Epidermal melanocyte (primary cell): ENCODE measurements around the gene JADE1.

Experiments used
- DNase-seq: peaks from one replicate; pipeline ENCODE4 v3.0.0; 2011; ENCODE audit warnings: low spot score; ENCODE audit not compliant: insufficient read length

JADE1 gene

DNA sequence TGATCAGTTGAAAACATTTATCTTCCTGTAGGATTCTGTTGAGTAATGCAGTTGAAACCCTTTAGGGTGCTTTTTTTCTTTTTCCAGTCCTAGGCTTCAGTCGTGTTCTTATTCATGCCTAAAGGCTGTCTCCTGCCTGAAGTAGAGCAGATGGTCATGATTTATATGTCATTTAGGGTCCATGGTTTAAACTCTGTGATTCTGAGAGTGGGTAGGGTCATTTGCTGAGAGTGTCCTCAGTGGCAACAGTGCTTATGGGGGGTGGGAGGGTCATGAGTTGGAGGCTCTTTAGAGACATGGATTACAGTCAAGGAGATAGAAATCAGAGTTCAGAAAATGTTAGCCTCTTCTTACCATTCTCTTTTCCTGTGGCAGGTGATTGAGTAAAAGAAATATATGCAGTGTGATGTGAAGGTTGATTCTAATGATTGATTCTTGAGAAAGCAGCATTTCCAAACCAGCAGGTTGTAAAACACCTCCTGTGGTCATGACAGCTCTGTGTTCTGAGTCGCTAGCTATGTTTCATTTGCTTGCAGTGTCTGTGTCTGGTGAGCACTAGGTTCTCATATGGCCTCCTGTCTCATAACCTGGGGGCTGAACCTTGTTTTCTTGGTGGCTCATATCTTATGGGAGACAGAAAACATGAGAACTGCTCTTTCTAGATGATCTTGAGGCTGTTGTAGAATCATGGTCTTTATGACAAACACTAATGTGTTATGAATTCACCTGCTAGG lies 60.4 kb downstream of the JADE1 start:
- no peak for DNase-seq

DNA sequence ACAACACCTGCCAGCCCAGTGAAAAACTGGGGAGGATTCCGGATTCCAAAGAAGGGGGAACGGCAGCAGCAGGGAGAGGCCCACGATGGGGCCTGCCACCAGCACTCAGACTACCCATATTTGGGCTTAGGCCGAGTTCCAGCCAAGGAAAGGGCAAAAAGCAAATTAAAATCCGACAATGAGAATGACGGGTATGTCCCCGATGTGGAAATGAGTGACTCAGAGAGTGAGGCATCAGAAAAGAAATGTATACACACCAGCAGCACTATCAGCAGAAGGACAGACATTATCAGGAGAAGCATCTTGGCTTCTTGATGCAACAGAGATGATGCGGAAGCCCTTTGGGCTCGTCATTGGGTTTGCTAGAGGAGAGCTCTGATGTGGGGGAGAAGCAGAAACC lies 62.4 kb downstream of the JADE1 start:
- no peak for DNase-seq

DNA sequence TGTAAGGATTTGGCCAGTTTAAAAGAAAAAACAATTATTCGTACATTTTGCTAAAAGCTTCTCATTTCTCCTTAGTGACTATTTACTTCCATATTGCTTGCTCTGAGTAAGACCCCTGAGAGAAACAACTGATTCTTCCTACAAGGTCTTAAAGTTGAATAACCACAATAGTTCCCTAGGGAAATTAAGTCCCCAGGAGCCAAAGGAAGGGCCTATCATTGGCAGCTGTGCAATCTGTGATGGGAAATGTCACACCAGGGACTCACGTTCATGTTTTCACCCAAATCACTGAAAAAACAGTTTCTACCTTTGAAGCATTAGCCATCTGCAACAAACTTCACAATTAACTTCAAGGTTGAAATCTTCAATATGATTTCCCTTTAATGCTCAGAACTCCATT lies 66.7 kb downstream of the JADE1 start:
- no peak for DNase-seq

- no peak for DNase-seq
Measured at GRCh38 chr4:128877934-128878333, 68.4 kb downstream of the JADE1 start.

- DNase-seq: no peak
Measured at GRCh38 chr4:128879283-128879682, 69.8 kb downstream of the JADE1 start.

GRCh38 chr4:128879971-128880370 lies 70.5 kb downstream of the JADE1 start:
- DNase-seq: no peak

DNA sequence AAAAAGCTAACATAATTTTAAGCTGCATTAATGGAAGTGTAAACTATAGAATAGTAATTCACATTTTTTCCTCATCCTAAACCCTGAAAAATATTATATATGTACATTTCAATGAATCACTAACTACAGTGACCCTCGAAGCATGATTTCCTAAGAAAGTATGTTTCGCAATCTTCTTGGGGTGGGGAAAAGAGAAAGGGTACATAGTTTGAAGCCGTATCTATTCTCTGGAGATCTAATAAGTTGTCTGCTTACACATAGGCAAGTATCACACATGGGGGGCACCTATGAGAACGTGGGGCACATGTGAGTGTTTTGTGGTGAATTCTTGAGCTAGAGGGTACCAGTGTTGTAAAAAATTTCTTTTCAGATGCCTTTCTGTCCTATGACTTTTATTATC lies 71.2 kb downstream of the JADE1 start:
- no peak for DNase-seq

DNA sequence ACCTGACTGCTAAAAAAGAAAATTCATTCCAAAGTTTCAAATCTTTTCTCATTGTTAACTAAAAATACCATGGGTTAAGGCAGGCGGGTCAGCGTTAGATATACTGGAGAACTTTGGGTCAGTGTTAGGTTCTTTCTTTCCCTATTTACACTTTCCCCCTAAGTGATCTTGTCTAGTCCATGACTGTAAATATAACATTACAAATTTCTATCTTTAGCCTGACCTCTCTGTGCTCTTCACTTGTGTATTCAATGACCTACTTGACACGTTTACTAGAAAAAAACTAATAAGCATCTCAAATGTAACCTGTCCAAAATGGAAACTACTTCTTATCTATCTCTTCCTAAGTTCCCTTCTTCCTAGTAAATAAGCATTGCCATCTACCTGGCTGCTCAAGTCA lies 95.3 kb downstream of the JADE1 start:
- DNase-seq: no peak

- no peak for DNase-seq
Measured at GRCh38 chr4:128906581-128906980, 97.1 kb downstream of the JADE1 start.

DNA sequence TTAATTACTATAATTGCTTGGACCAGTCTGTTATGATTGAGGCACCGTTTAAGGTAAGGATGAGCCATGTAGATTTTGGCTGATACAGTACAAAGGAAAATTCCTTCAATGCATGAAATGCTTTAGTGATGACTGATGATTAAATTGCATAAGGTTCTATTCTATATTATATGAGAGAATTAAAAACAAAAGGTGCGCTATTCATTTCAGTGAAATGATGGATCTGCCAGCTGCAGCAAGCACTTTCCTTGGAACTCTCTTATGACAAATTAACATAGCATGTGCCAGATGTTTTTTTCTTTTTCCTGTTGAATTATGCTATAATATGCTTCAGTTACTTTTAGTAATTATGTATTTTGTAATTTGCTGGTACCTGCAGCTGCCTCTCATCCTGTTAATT lies 98.5 kb downstream of the JADE1 start:
- no peak for DNase-seq

DNA sequence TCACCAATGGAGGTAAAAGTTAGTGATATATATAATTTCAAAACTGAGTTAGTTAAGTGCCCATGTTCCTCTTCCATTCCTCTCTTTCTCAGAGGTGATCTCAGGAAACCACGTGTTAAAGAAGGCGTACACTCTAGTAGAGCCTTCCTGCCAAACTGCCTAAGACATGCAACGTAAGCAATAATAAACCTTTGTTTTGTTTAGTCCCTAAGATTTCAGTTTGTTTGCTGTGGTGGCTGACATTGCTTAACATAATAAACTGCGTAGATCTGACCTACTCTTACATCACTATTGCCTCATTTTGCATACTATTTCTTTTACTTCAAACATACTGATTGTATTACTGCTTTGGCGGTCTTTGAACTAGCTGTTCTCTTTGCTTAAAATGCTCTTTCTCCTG lies 99.2 kb downstream of the JADE1 start:
- DNase-seq: no peak

DNA sequence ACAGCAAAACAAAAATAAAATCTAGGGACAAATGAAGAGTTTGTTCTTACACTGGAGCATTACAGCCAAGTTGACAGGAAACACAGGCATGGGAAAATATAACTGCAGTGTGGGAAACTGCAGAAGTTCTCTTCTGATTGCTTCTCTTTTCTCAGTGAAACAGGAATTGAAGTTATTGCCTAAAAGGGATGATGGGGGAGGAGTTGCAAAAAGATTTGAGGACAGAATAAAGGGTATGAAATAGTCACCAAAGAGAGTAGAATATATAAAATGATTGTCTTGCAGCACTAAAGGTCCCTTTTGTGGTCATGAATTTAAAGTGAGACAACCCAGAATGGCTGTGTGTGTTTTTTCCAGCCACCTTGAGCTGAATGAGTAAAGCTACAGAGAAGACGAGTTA lies 103.7 kb downstream of the JADE1 start:
- no peak for DNase-seq

GRCh38 chr4:128915544-128915943 lies 106.0 kb downstream of the JADE1 start:
- no peak for DNase-seq

- no peak for DNase-seq
Measured at GRCh38 chr4:128916832-128917231, 107.3 kb downstream of the JADE1 start.

- no peak for DNase-seq
Measured at GRCh38 chr4:128917781-128918180, 108.3 kb downstream of the JADE1 start.

- DNase-seq: no peak
Measured at GRCh38 chr4:128921954-128922353, 112.5 kb downstream of the JADE1 start.
